CD14-positive monocyte (primary cell): ENCODE data around the gene C2orf66. TPM values are rescaled to one million over a fixed set of nuclear protein-coding genes. Genes with fewer than 3 reads are reported as not detected.

Experiments
- DNase-seq, 3 donors: peaks; one replicate each; pipeline ENCODE4 v3.0.0-alpha.2; 2011 to 2022
- H2AFZ ChIP-seq: 2 replicates; pipeline ENCODE4 v1.6.0; 2012; ENCODE audit warnings: mild to moderate bottlenecking, low read depth, low read length, inconsistent platforms; ENCODE audit not compliant: insufficient read depth, poor library complexity, severe bottlenecking
- H3K27ac ChIP-seq, 2 donors: 1 replicate in 1 of 2; 2 replicates in 1 of 2; pipeline ENCODE4 v1.5.1; 2012 to 2013; ENCODE audit warnings: low read length in 2 of 2, control low read depth in 1 of 2, inconsistent platforms in 1 of 2, low read depth in 1 of 2, mild to moderate bottlenecking in 1 of 2
- H3K27me3 ChIP-seq, 2 donors: one replicate each; pipeline versions ENCODE4 v1.6.0 to v1.6.1; 2011 to 2013; ENCODE audit warnings: low read length in 2 of 2; ENCODE audit not compliant: control insufficient read depth in 2 of 2, insufficient read depth in 2 of 2
- H3K36me3 ChIP-seq, 2 donors: replicated peaks in 1 of 2; 1 replicate in 1 of 2; 2 replicates in 1 of 2; pipeline versions ENCODE4 v1.5.1 to v1.6.1; 2012 to 2013; ENCODE audit warnings: low read length in 2 of 2, control low read depth in 1 of 2, inconsistent platforms in 1 of 2, mild to moderate bottlenecking in 1 of 2; ENCODE audit not compliant: insufficient read depth in 2 of 2, control insufficient read depth in 1 of 2
- H3K4me1 ChIP-seq, 2 donors: 1 replicate in 1 of 2; 2 replicates in 1 of 2; pipeline versions ENCODE4 v1.5.1 to v1.6.1; 2012 to 2013; ENCODE audit warnings: low read length in 2 of 2, control low read depth in 1 of 2, inconsistent platforms in 1 of 2, mild to moderate bottlenecking in 1 of 2, moderate library complexity in 1 of 2; ENCODE audit not compliant: insufficient read depth in 2 of 2, control insufficient read depth in 1 of 2
- H3K4me2 ChIP-seq: replicated peaks from 2 replicates; pipeline ENCODE3; 2012; ENCODE audit warnings: low read length, moderate library complexity, mild to moderate bottlenecking; ENCODE audit not compliant: poor library complexity, severe bottlenecking; ENCODE audit errors: extremely low read depth
- H3K4me3 ChIP-seq, 3 experiments: fragments of 200-600 bp in 1 of 3; sonication (generic) in 1 of 3; replicated peaks in 1 of 3; 1 replicate in 2 of 3; 2 replicates in 1 of 3; pipeline ENCODE4 v1.5.1; 2011 to 2013; ENCODE audit warnings: low read length in 3 of 3, mild to moderate bottlenecking in 3 of 3, control low read depth in 2 of 3, low read depth in 2 of 3, inconsistent platforms in 1 of 3, moderate library complexity in 1 of 3
- H3K79me2 ChIP-seq: 2 replicates; pipeline ENCODE4 v1.6.0; 2012; ENCODE audit warnings: mild to moderate bottlenecking, control low read depth, inconsistent platforms, low read length, moderate library complexity; ENCODE audit not compliant: insufficient read depth
- H3K9ac ChIP-seq: 2 replicates; pipeline ENCODE4 v1.6.0; 2017; ENCODE audit warnings: low read length, mild to moderate bottlenecking; ENCODE audit not compliant: insufficient read depth, poor library complexity, severe bottlenecking
- H3K9me3 ChIP-seq, 2 donors: replicated peaks in 1 of 2; 1 replicate in 1 of 2; 2 replicates in 1 of 2; pipeline versions ENCODE4 v1.5.1 to v1.6.1; 2012 to 2013; ENCODE audit warnings: low read length in 2 of 2, control low read depth in 1 of 2; ENCODE audit not compliant: control insufficient read depth in 1 of 2, insufficient read depth in 1 of 2
- H4K20me1 ChIP-seq: 2 replicates; pipeline ENCODE4 v1.6.0; 2012; ENCODE audit warnings: mild to moderate bottlenecking, low read length, control low read depth, moderate library complexity; ENCODE audit not compliant: insufficient read depth
- H3K27ac Mint-ChIP-seq, 7 donors: one replicate each; pipeline ENCODE4 v1.8.0; 2020; ENCODE audit warnings: mild to moderate bottlenecking in 7 of 7, mixed read lengths in 7 of 7, moderate library complexity in 6 of 7, inconsistent platforms in 2 of 7
- H3K27me3 Mint-ChIP-seq, 3 donors: one replicate each; pipeline ENCODE4 v1.8.0; 2021 to 2022; ENCODE audit warnings: low read depth in 3 of 3, mild to moderate bottlenecking in 3 of 3, mixed read lengths in 3 of 3, moderate library complexity in 3 of 3, inconsistent platforms in 1 of 3
- H3K36me3 Mint-ChIP-seq, 2 donors: one replicate each; pipeline ENCODE4 v1.8.0; 2020; ENCODE audit warnings: mixed read lengths in 2 of 2, inconsistent platforms in 1 of 2, mild to moderate bottlenecking in 1 of 2
- H3K4me1 Mint-ChIP-seq: one replicate; pipeline ENCODE4 v1.8.0; 2020; ENCODE audit warnings: mild to moderate bottlenecking, mixed read lengths
- H3K4me3 Mint-ChIP-seq, 2 donors: one replicate each; pipeline ENCODE4 v1.8.0; 2020; ENCODE audit warnings: mild to moderate bottlenecking in 2 of 2, mixed read lengths in 2 of 2, moderate library complexity in 1 of 2
- H3K9me3 Mint-ChIP-seq, 7 donors: one replicate each; pipeline ENCODE4 v1.8.0; 2020 to 2022; ENCODE audit warnings: mixed read lengths in 7 of 7, mild to moderate bottlenecking in 6 of 7, moderate library complexity in 6 of 7, inconsistent platforms in 2 of 7
- CTCF ChIP-seq: fragments of 200-600 bp; IDR thresholded peaks from one replicate; pipeline ENCODE4 v1.8.0; 2022; ENCODE audit warnings: antibody characterized with exemption, mild to moderate bottlenecking
- WGBS: methylation state at CpG from one replicate; pipeline ENCODE4 v1.1.5; 2013; ENCODE audit warnings: missing lambda C conversion rate; ENCODE audit not compliant: insufficient coverage; 5-methylcytosine and 5-hydroxymethylcytosine counted together
- intact Hi-C, 2 donors: fragments of 100-400 bp; cut with micrococcal nuclease; formaldehyde crosslinking; loops; one replicate each; pipeline versions ENCODE4 v1.15.0 to v1.15.1; 2023
- polyA plus RNA-seq, 3 donors: library from polyadenylated mRNA; depleted of rRNA in 1 of 3; unstranded in 2 of 3; stranded (reverse) in 1 of 3; fragments of 300-500 nt in 2 of 3; fragments of >200 nt in 1 of 3; fragmentation: Illumina TruSeq in 2 of 3; gene quantifications; 1 replicate in 2 of 3; 2 replicates in 1 of 3; pipeline ENCODE4 v1.2.3, GENCODE V29; 2012 to 2021

C2orf66 gene
- polyA plus RNA-seq, 3 donors = not detected

- H3K9me3 ChIP-seq = no peaks in the 10 kb centered on the region
- H3K4me3 Mint-ChIP-seq = peak overlapping the region; percentile 97 to 100
- H3K4me3 ChIP-seq = peak overlapping the region; percentile 79 to 98 (median 94)
- no peaks in the 10 kb centered on the region for H4K20me1 ChIP-seq
- no peak for TF ChIP-seq CTCF
- H3K27ac ChIP-seq = peak overlapping the region; percentile 47 to 92
- peak in 1 of 3 donors; percentile 1 for DNase-seq
- peaks cover 4 to 14% of the 10 kb centered on the region in 2 donors for H3K4me1 ChIP-seq
- peaks cover 22 to 32% of the 10 kb centered on the region in 2 donors for H3K36me3 ChIP-seq
- peak overlapping the region; percentile 84 for H3K9ac ChIP-seq
- peaks cover 2 to 6% (median 2%) of the 10 kb centered on the region in 3 donors for H3K27me3 Mint-ChIP-seq
- peaks cover 16% of the 10 kb centered on the region for H3K4me1 Mint-ChIP-seq
- H3K27ac Mint-ChIP-seq = peak overlapping the region; percentile 91 to 99 (median 95)
- peaks cover 0 to 4% of the 10 kb centered on the region in 2 donors for H3K27me3 ChIP-seq
- 0% methylated on average over 4 of the region's 10 CpGs for WGBS
- H2AFZ ChIP-seq = peak overlapping the region; percentile 96
- intact Hi-C loops = no loop called here
- H3K9me3 Mint-ChIP-seq = peaks cover 0 to 2% (median 0%) of the 10 kb centered on the region in 7 donors
- H3K36me3 Mint-ChIP-seq = peaks cover 29 to 32% of the 10 kb centered on the region in 2 donors
- peaks cover 14% of the 10 kb centered on the region for H3K79me2 ChIP-seq
- peak overlapping the region; percentile 98 for H3K4me2 ChIP-seq
Observed at GRCh38 chr2:196798980-196799379, 10.2 kb downstream of the C2orf66 start.

GRCh38 chr2:196792865-196793264, 16.3 kb downstream of the C2orf66 start:
- Mint-ChIP-seq H3K4me3 (no peak overlapping the region), H3K9me3 (no peaks in the 10 kb centered on the region), H3K27ac (no peak overlapping the region), H3K36me3 (peaks cover 77 to 83% of the 10 kb centered on the region in 2 donors), H3K27me3 (no peaks in the 10 kb centered on the region), H3K4me1 (peaks cover 5% of the 10 kb centered on the region)
- H3K4me1 ChIP-seq = no peaks in the 10 kb centered on the region
- no peak overlapping the region for H3K4me3 ChIP-seq
- WGBS = 94% methylated on average over 3 of the region's 3 CpGs
- no peaks in the 10 kb centered on the region for H4K20me1 ChIP-seq
- intact Hi-C loops = no loop called here
- H3K27me3 ChIP-seq = no peaks in the 10 kb centered on the region
- no peak overlapping the region for H3K4me2 ChIP-seq
- H3K79me2 ChIP-seq = peaks cover 5% of the 10 kb centered on the region
- no peaks in the 10 kb centered on the region for H3K9me3 ChIP-seq
- H3K9ac ChIP-seq = no peak overlapping the region
- H2AFZ ChIP-seq = no peak overlapping the region
- no peak for TF ChIP-seq CTCF
- DNase-seq = no peak
- H3K27ac ChIP-seq = no peak overlapping the region
- H3K36me3 ChIP-seq = peaks cover 81 to 93% of the 10 kb centered on the region in 2 donors
